ENCODE results near the gene MEIKIN. TPM values are rescaled to one million over a fixed set of nuclear protein-coding genes. Genes with fewer than 3 reads are reported as not detected.
A peak's percentile ranks its signal among the peaks of the same experiment; 100 is the strongest.

The MEIKIN gene
- polyA plus RNA-seq, 1 donor from 2014 or later = not detected

GRCh38 chr5:131795879-131796792 is 149.3 kb downstream of the MEIKIN start:
- Histone ChIP-seq H3K4me2 (ENCODE audit: low read length) (peak overlapping the region; percentile 72), H4K20me1 (ENCODE audit: insufficient read depth) (no peaks in the 10 kb centered on the region), H3K9me2 (ENCODE audit: insufficient read depth, low read length) (no peaks in the 10 kb centered on the region), H3K36me3 (ENCODE audit: insufficient read depth, low read length) (no peaks in the 10 kb centered on the region), H3K27ac (ENCODE audit: low read length) (peak overlapping the region; percentile 89), H2AFZ (ENCODE audit: low read depth, low read length) (peak overlapping the region; percentile 83), H3K9me3 (ENCODE audit: low read length) (no peaks in the 10 kb centered on the region), H3K79me2 (replicated peaks; ENCODE audit: insufficient read depth, low read length) (peaks cover 35% of the 10 kb centered on the region), H3K4me3 (ENCODE audit: low read length) (peak overlapping the region; percentile 91), H3K9ac (ENCODE audit: low read length) (peak overlapping the region; percentile 90), H3F3A (ENCODE audit: insufficient read depth, low read length, poor library complexity, severe bottlenecking) (peaks cover 3% of the 10 kb centered on the region), H3K27me3 (ENCODE audit: insufficient read depth, low read depth, low read length) (no peaks in the 10 kb centered on the region)
- TF ChIP-seq EP300 (conservative IDR thresholded peaks at IDR 0.05; ENCODE audit: poor library complexity, severe bottlenecking) (no peak), RAD21 (conservative IDR thresholded peaks at IDR 0.05) (no peak), MXI1 (conservative IDR thresholded peaks at IDR 0.05; ENCODE audit: poor library complexity, severe bottlenecking) (peak; percentile 50), TAF1 (IDR thresholded peaks at IDR 0.05; ENCODE audit: low read depth) (no peak), POLR2AphosphoS5 (IDR thresholded peaks at IDR 0.05) (peak; percentile 19), SMC3 (conservative IDR thresholded peaks at IDR 0.05; ENCODE audit: poor library complexity) (no peak), EZH2 (IDR thresholded peaks at IDR 0.05; ENCODE audit: borderline replicate concordance, insufficient read depth, low read length, poor library complexity, severe bottlenecking) (no peak)

- H3K4me3 ChIP-seq (ENCODE audit: low read length) = peak overlapping the region; percentile 91
- H3K79me2 ChIP-seq (replicated peaks; ENCODE audit: insufficient read depth, low read length) = peaks cover 43% of the 10 kb centered on the region
- H2AFZ ChIP-seq (ENCODE audit: low read depth, low read length) = no peak overlapping the region
- no peaks in the 10 kb centered on the region for H3K27me3 ChIP-seq (ENCODE audit: insufficient read depth, low read depth, low read length)
- no peaks in the 10 kb centered on the region for H3K9me3 ChIP-seq (ENCODE audit: low read length)
- no peaks in the 10 kb centered on the region for H3K36me3 ChIP-seq (ENCODE audit: insufficient read depth, low read length)
- no peaks in the 10 kb centered on the region for H4K20me1 ChIP-seq (ENCODE audit: insufficient read depth)
- peak overlapping the region; percentile 72 for H3K4me2 ChIP-seq (ENCODE audit: low read length)
- no peaks in the 10 kb centered on the region for H3K9me2 ChIP-seq (ENCODE audit: insufficient read depth, low read length)
- peaks cover 3% of the 10 kb centered on the region for H3F3A ChIP-seq (ENCODE audit: insufficient read depth, low read length, poor library complexity, severe bottlenecking)
- H3K9ac ChIP-seq (ENCODE audit: low read length) = no peak overlapping the region
- H3K27ac ChIP-seq (ENCODE audit: low read length) = no peak overlapping the region
- TF ChIP-seq SMC3 (conservative IDR thresholded peaks at IDR 0.05; ENCODE audit: poor library complexity) = no peak
- TF ChIP-seq TAF1 (IDR thresholded peaks at IDR 0.05; ENCODE audit: low read depth) = no peak
- no peak for TF ChIP-seq CTCF (IDR thresholded peaks at IDR 0.05; ENCODE audit: poor library complexity, severe bottlenecking)
- TF ChIP-seq POLR2AphosphoS5 (IDR thresholded peaks at IDR 0.05) = no peak
- no peak for TF ChIP-seq MXI1 (conservative IDR thresholded peaks at IDR 0.05; ENCODE audit: poor library complexity, severe bottlenecking)
- no peak for TF ChIP-seq REST (IDR thresholded peaks at IDR 0.05; ENCODE audit: borderline replicate concordance)
- TF ChIP-seq EP300 (conservative IDR thresholded peaks at IDR 0.05; ENCODE audit: poor library complexity, severe bottlenecking) = no peak
- no peak for TF ChIP-seq RAD21 (conservative IDR thresholded peaks at IDR 0.05)
- TF ChIP-seq EZH2 (IDR thresholded peaks at IDR 0.05; ENCODE audit: borderline replicate concordance, insufficient read depth, low read length, poor library complexity, severe bottlenecking) = no peak
Observed at GRCh38 chr5:131795228-131795627, 150.2 kb downstream of the MEIKIN start.

Data from neural cell (in vitro differentiated cells).